Astrocyte of the spinal cord (primary cell): ENCODE data around the gene NDFIP2.

Experiments
- DNase-seq: peaks from one replicate; pipeline ENCODE4 v3.0.0; 2011; ENCODE audit warnings: low read depth, low spot score
- H3K4me3 ChIP-seq: 2 replicates; pipeline ENCODE4 v1.5.1; 2011; ENCODE audit warnings: low read depth, mild to moderate bottlenecking, low read length, moderate library complexity
- CTCF ChIP-seq: IDR thresholded peaks from 2 replicates; pipeline ENCODE4 v1.5.1; 2012; ENCODE audit warnings: low read depth, mild to moderate bottlenecking, low read length, inconsistent platforms
- in situ Hi-C: cut with HindIII; loops from 2 replicates; pipeline ENCODE4 v1.10.0; 2017; ENCODE audit warnings: low sequenced_read_pairs

Gene NDFIP2

GRCh38 chr13:79602936-79603335 lies 122.0 kb downstream of the NDFIP2 start:
- no peak for DNase-seq
- no peak overlapping the region for H3K4me3 ChIP-seq
- no peak for TF ChIP-seq CTCF
- in situ Hi-C loops: no loop called here

- no peak for TF ChIP-seq CTCF
- in situ Hi-C loops: no loop called here
- DNase-seq: no peak
- H3K4me3 ChIP-seq: no peak overlapping the region
Measured at GRCh38 chr13:79604752-79605151, 123.8 kb downstream of the NDFIP2 start.
